Measurements from ENCODE around the gene ANO10. TPM values are rescaled to one million over a fixed set of nuclear protein-coding genes. Genes with fewer than 3 reads are reported as not detected.
A peak's percentile ranks its signal among the peaks of the same experiment; 100 is the strongest.

ANO10 gene
- total RNA-seq, 3 donors from 2014 or later, result 27.4 to 31.8 (median 28.5) TPM

GRCh38 chr3:43319376-43319775 is 302.4 kb downstream of the ANO10 start:
- intact Hi-C loops (cut with DNase I; ENCODE audit: low total_unique reads), result no loop called here
- Histone ChIP-seq H3K4me1 (no peaks in the 10 kb centered on the region), H3K36me3 (no peaks in the 10 kb centered on the region), H3K9me3 (no peaks in the 10 kb centered on the region), H3K4me3 (no peak overlapping the region), H3K27me3 (no peaks in the 10 kb centered on the region), H3K27ac (peak overlapping the region in 1 of 2 donors; percentile 40)
- TF ChIP-seq POLR2A (IDR thresholded peaks at IDR 0.05) (no peak), CTCF (IDR thresholded peaks at IDR 0.05) (no peak), POLR2AphosphoS5 (IDR thresholded peaks at IDR 0.05) (no peak)
- DNase-seq (ENCODE audit: low spot score in 2 of 2), result no peak

- Histone ChIP-seq H3K4me3 (no peak overlapping the region), H3K27ac (peak overlapping the region; percentile 56 to 86), H3K36me3 (no peaks in the 10 kb centered on the region), H3K4me1 (no peaks in the 10 kb centered on the region), H3K27me3 (no peaks in the 10 kb centered on the region), H3K9me3 (no peaks in the 10 kb centered on the region)
- TF ChIP-seq POLR2AphosphoS5 (IDR thresholded peaks at IDR 0.05) (no peak), POLR2A (IDR thresholded peaks at IDR 0.05) (no peak), CTCF (IDR thresholded peaks at IDR 0.05) (no peak)
- intact Hi-C loops (cut with DNase I; ENCODE audit: low total_unique reads), result no loop called here
- DNase-seq (ENCODE audit: low spot score in 2 of 2), result no peak
Observed at GRCh38 chr3:43317461-43318316, 304.1 kb downstream of the ANO10 start.

- Histone ChIP-seq H3K36me3 (no peaks in the 10 kb centered on the region), H3K4me1 (no peaks in the 10 kb centered on the region), H3K27me3 (no peaks in the 10 kb centered on the region), H3K27ac (peak overlapping the region in 1 of 2 donors; percentile 86), H3K9me3 (no peaks in the 10 kb centered on the region), H3K4me3 (no peak overlapping the region)
- no peak for DNase-seq (ENCODE audit: low spot score in 2 of 2)
- intact Hi-C loops (cut with DNase I; ENCODE audit: low total_unique reads), result no loop called here
- TF ChIP-seq POLR2AphosphoS5 (IDR thresholded peaks at IDR 0.05), result no peak
- TF ChIP-seq POLR2A (IDR thresholded peaks at IDR 0.05), result no peak
- no peak for TF ChIP-seq CTCF (IDR thresholded peaks at IDR 0.05)
Observed at GRCh38 chr3:43316783-43317460, 304.9 kb downstream of the ANO10 start.

Other genes starting within 250 kb of the ANO10 start
- gene ABHD5, start 68.9 kb upstream of the ANO10 start, total RNA-seq, result 10 to 100 TPM; 40.0 to 99.9 (median 47.9) TPM